SH-SY5Y (cell line): Measurements from ENCODE around the gene SVIL.

Experiments
- GATA2 ChIP-seq: IDR thresholded peaks from 2 replicates; pipeline ENCODE4 v1.6.1; 2011; ENCODE audit warnings: mild to moderate bottlenecking, low read depth, low read length
- GATA3 ChIP-seq: IDR thresholded peaks from 2 replicates; pipeline ENCODE4 v1.6.1; 2011; ENCODE audit warnings: low read depth, mild to moderate bottlenecking, low read length, moderate library complexity

SVIL gene

GRCh38 chr10:29636178-29636577 lies 1.4 kb upstream of the SVIL start:
- TF ChIP-seq GATA3 (no peak), GATA2 (no peak)

- no peak for TF ChIP-seq GATA2
- no peak for TF ChIP-seq GATA3
Measured at GRCh38 chr10:29635711-29636144, 957 bp upstream of the SVIL start.

GRCh38 chr10:29634105-29634504 lies 666 bp downstream of the SVIL start:
- no peak for TF ChIP-seq GATA3
- no peak for TF ChIP-seq GATA2

DNA sequence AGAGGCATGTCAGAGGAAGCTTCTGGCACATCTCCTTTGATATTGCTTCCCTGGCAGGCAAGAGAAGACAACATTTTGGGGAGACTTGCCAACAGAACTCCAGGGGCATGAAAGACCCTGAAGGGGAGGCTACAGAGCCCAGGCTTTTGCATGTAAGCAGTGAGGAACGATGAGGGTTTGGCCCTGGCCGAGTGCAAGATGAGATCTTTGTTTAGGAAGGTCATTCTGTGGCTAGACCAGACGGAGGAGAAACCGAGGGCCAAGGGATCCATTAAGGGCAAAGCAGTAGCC lies 3.8 kb downstream of the SVIL start:
- TF ChIP-seq GATA3 (no peak), GATA2 (no peak)

- no peak for TF ChIP-seq GATA3
- no peak for TF ChIP-seq GATA2
Measured at GRCh38 chr10:29630205-29631048, 4.3 kb downstream of the SVIL start.

GRCh38 chr10:29628912-29629526 lies 5.8 kb downstream of the SVIL start:
- TF ChIP-seq GATA2, result no peak
- no peak for TF ChIP-seq GATA3

- no peak for TF ChIP-seq GATA3
- no peak for TF ChIP-seq GATA2
Measured at GRCh38 chr10:29628311-29628710, 6.5 kb downstream of the SVIL start.

GRCh38 chr10:29627201-29628132 lies 7.3 kb downstream of the SVIL start:
- TF ChIP-seq GATA3 (no peak), GATA2 (no peak)

DNA sequence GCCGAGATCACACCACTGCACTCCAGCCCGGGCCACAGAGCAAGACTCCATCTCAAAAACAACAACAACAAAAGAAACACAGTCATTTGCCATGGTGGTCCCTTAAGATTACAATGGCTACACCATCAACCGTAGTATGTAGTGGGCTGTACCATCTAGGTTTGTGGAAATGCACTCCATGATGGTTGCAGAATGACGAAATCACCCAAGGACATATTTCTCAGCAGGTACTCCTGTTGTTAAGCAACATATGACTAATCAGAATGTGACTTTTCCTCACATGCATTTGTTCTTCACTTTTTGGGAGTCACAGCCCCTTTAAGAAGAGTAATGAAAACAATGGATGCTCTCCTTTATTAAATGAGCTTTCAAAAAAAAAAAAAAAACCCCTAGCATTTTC lies 11.0 kb downstream of the SVIL start:
- TF ChIP-seq GATA3, result no peak
- no peak for TF ChIP-seq GATA2

- no peak for TF ChIP-seq GATA2
- TF ChIP-seq GATA3, result no peak
Measured at GRCh38 chr10:29622382-29622922, 12.3 kb downstream of the SVIL start.

DNA sequence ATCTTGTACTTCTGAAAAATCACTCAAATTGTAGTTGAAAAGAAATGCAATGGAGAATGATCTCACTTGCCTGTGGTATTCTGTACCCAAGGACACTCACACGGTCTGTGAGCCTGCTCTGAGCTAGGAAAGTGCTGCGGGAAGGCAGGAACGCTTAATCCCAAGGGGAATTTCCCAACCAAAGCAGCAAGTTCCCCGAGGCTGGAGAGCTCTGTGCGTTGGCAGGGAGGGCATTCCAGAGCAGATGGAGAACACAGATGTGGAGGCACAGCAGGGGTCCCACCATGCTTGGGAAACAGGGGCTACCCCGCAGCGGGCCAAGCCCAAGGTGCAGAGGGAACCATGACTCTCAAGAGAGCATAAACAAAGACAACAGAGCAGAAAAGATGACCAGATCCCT lies 13.6 kb downstream of the SVIL start:
- TF ChIP-seq GATA3 (no peak), GATA2 (no peak)

GRCh38 chr10:29620112-29620690 lies 14.6 kb downstream of the SVIL start:
- TF ChIP-seq GATA3 (no peak), GATA2 (no peak)

GRCh38 chr10:29619241-29619669 lies 15.5 kb downstream of the SVIL start:
- TF ChIP-seq GATA2 (no peak), GATA3 (no peak)

GRCh38 chr10:29618341-29619171 lies 16.2 kb downstream of the SVIL start:
- no peak for TF ChIP-seq GATA2
- no peak for TF ChIP-seq GATA3
